GM18520 (cell line): ENCODE results near the gene CNTNAP2.
A peak's percentile ranks its signal among the peaks of the same experiment; 100 is the strongest.

Experiments
- ATAC-seq: cut with Tn5 transposase; IDR thresholded peaks from one replicate; pipeline ENCODE4 v1.9.1; 2021; ENCODE audit not compliant: unreplicated experiment

Gene CNTNAP2

GRCh38 chr7:147980826-147981813 lies 1864.5 kb downstream of the CNTNAP2 start:
- peak; percentile 89 for ATAC-seq

- no peak for ATAC-seq
Measured at GRCh38 chr7:147982307-147982706, 1865.7 kb downstream of the CNTNAP2 start.

GRCh38 chr7:147984265-147984664 lies 1867.7 kb downstream of the CNTNAP2 start:
- ATAC-seq = no peak

- no peak for ATAC-seq
Measured at GRCh38 chr7:147990079-147990478, 1873.5 kb downstream of the CNTNAP2 start.

GRCh38 chr7:147990942-147991341 lies 1874.3 kb downstream of the CNTNAP2 start:
- no peak for ATAC-seq

GRCh38 chr7:147992698-147993097 lies 1876.1 kb downstream of the CNTNAP2 start:
- ATAC-seq = no peak

- no peak for ATAC-seq
Measured at GRCh38 chr7:147997636-147998035, 1881.0 kb downstream of the CNTNAP2 start.

GRCh38 chr7:147999962-148000361 lies 1883.4 kb downstream of the CNTNAP2 start:
- ATAC-seq = no peak

- no peak for ATAC-seq
Measured at GRCh38 chr7:148011753-148012152, 1895.2 kb downstream of the CNTNAP2 start.

GRCh38 chr7:148014001-148014400 lies 1897.4 kb downstream of the CNTNAP2 start:
- ATAC-seq = no peak

GRCh38 chr7:148014541-148014940 lies 1897.9 kb downstream of the CNTNAP2 start:
- ATAC-seq = no peak

GRCh38 chr7:148017126-148017525 lies 1900.5 kb downstream of the CNTNAP2 start:
- ATAC-seq = no peak

GRCh38 chr7:148020679-148021078 lies 1904.1 kb downstream of the CNTNAP2 start:
- ATAC-seq = no peak

GRCh38 chr7:148021507-148022045 lies 1905.0 kb downstream of the CNTNAP2 start:
- no peak for ATAC-seq

- no peak for ATAC-seq
Measured at GRCh38 chr7:148022832-148023231, 1906.2 kb downstream of the CNTNAP2 start.

GRCh38 chr7:148026713-148027112 lies 1910.1 kb downstream of the CNTNAP2 start:
- peak; percentile 70 for ATAC-seq

GRCh38 chr7:148028165-148028564 lies 1911.6 kb downstream of the CNTNAP2 start:
- no peak for ATAC-seq

- ATAC-seq = no peak
Measured at GRCh38 chr7:148031019-148031418, 1914.4 kb downstream of the CNTNAP2 start.

GRCh38 chr7:148031811-148032210 lies 1915.2 kb downstream of the CNTNAP2 start:
- no peak for ATAC-seq

GRCh38 chr7:148035950-148036349 lies 1919.3 kb downstream of the CNTNAP2 start:
- no peak for ATAC-seq

- no peak for ATAC-seq
Measured at GRCh38 chr7:148037044-148037443, 1920.4 kb downstream of the CNTNAP2 start.

GRCh38 chr7:148041156-148041555 lies 1924.6 kb downstream of the CNTNAP2 start:
- no peak for ATAC-seq
